HFF-Myc (cell line): ENCODE data around the gene THOP1.
"Not testable (repeated sequence)": the region's sequence is repeated elsewhere in the genome, so short reads cannot be mapped to it uniquely, and the experiment has no call there.

ENCODE experiments used
- DNase-seq: peaks from one replicate; pipeline ENCODE4 v3.0.0-alpha.2; 2011; ENCODE audit warnings: low read depth; ENCODE audit errors: extremely low read depth
- H3K4me3 ChIP-seq: replicated peaks from 2 replicates; pipeline ENCODE4 v1.5.1; 2011; ENCODE audit warnings: low read depth, mild to moderate bottlenecking, control low read depth, low read length
- TF ChIP-seq, protein P1 (sequence below): IDR thresholded peaks from 2 replicates; pipeline ENCODE4 v1.5.1; 2012; ENCODE audit warnings: mild to moderate bottlenecking, low read depth, low read length, control low read depth; ENCODE audit errors: missing control alignments

Gene THOP1

GRCh38 chr19:2812414-2813234 lies 27.3 kb downstream of the THOP1 start:
- H3K4me3 ChIP-seq = no peak overlapping the region
- DNase-seq = no peak
- TF ChIP-seq, protein P1, sequence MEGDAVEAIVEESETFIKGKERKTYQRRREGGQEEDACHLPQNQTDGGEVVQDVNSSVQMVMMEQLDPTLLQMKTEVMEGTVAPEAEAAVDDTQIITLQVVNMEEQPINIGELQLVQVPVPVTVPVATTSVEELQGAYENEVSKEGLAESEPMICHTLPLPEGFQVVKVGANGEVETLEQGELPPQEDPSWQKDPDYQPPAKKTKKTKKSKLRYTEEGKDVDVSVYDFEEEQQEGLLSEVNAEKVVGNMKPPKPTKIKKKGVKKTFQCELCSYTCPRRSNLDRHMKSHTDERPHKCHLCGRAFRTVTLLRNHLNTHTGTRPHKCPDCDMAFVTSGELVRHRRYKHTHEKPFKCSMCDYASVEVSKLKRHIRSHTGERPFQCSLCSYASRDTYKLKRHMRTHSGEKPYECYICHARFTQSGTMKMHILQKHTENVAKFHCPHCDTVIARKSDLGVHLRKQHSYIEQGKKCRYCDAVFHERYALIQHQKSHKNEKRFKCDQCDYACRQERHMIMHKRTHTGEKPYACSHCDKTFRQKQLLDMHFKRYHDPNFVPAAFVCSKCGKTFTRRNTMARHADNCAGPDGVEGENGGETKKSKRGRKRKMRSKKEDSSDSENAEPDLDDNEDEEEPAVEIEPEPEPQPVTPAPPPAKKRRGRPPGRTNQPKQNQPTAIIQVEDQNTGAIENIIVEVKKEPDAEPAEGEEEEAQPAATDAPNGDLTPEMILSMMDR = no peak

- H3K4me3 ChIP-seq = no peak overlapping the region
- TF ChIP-seq, protein P1 = no peak
- DNase-seq = no peak
Observed at GRCh38 chr19:2813235-2814160, 28.2 kb downstream of the THOP1 start.

DNA sequence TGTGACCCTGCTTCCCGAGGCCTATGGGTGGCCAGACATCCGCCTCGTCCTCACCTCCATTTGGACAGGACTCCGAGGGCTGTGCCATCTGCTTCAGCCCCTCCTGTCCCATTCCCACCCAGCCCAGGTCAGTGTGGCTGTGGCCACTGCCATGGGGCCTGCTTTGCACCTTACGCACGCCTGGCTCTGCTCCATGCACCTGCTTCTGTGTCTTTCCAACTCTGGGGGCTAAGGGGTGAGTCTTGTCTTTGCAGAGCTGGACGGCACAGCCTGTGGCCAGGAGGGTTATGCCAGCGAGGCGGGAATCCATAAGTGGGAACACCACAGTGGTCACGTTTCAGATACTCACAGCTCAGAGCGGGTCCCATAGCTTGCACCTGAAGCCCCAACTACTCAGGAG lies 29.1 kb downstream of the THOP1 start:
- no peak overlapping the region for H3K4me3 ChIP-seq
- no peak for DNase-seq
- TF ChIP-seq, protein P1 = no peak

- no peak overlapping the region for H3K4me3 ChIP-seq
- no peak for DNase-seq
- TF ChIP-seq, protein P1 = no peak
Observed at GRCh38 chr19:2815191-2815614, 29.9 kb downstream of the THOP1 start.

- TF ChIP-seq, protein P1 = no peak
- no peak overlapping the region for H3K4me3 ChIP-seq
- no peak for DNase-seq
Observed at GRCh38 chr19:2815923-2816322, 30.6 kb downstream of the THOP1 start.

DNA sequence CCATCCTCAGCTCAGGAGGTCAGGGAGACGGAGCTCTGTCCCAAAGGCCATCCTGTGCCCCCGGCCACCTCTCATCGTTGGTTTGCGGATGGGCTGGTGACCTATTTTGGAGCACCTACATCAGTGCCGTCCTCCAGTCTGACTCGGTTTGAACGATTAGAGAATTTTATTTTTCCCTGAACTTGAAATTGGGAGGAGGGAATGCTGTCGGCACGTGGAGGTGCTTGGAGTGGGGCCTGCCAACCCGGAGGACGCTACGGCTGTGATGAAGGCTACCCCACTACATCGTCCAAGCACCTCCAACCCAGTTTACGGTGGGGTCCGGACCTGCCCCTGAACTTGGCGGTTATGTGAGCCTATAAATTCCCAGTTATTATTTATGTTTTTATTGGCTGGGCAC lies 31.3 kb downstream of the THOP1 start:
- no peak for DNase-seq
- TF ChIP-seq, protein P1 = no peak
- H3K4me3 ChIP-seq = no peak overlapping the region

- not testable (repeated sequence) for H3K4me3 ChIP-seq, DNase-seq
Observed at GRCh38 chr19:2817237-2817829, 32.0 kb downstream of the THOP1 start.
